HG03196 (cell line): ENCODE results near the gene NHSL2.
"Not testable (repeated sequence)": the region's sequence is repeated elsewhere in the genome, so short reads cannot be mapped to it uniquely, and the experiment has no call there.

Experiments
- ATAC-seq: cut with Tn5 transposase; IDR thresholded peaks from one replicate; pipeline ENCODE4 v1.9.1; 2021; ENCODE audit not compliant: unreplicated experiment

The NHSL2 gene

DNA sequence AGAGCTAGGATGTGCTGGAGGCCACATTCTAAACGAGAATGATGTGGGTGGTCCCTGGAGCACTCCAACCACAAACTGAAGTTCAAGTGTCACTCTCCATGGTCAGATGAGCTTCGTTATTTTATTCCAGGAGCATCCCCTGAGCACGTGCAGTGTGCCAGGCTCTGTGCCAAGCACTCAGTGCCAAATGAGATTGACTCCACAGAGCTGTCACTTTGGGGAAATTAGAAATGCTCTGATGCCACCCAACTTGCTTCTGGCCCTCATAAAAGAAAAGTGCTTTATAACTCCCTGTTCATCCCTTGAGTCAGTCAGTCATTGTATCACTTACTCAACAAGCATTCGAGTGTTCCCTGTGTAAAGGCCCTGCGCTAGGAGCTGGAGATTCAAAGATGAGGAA is 129.9 kb downstream of the NHSL2 start:
- no peak for ATAC-seq

DNA sequence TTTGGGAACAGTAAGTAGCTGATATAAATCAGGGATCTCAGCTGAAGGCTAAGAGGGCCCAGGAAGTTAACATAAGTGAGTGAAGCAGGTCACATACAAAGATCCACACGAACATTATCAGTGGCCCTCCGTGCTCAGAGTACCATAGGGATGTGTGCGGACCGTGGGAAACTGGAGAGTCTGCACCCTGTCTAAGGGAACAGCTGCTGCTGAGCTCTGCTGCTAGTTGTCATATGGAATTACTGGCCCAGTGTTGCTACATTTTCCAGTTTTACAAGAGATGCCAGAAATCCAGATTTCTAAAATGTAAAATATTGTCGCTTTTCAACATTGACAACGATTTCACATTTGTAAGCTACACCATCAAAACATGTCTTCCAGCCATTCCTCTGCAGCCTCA is 130.5 kb downstream of the NHSL2 start:
- ATAC-seq: no peak

DNA sequence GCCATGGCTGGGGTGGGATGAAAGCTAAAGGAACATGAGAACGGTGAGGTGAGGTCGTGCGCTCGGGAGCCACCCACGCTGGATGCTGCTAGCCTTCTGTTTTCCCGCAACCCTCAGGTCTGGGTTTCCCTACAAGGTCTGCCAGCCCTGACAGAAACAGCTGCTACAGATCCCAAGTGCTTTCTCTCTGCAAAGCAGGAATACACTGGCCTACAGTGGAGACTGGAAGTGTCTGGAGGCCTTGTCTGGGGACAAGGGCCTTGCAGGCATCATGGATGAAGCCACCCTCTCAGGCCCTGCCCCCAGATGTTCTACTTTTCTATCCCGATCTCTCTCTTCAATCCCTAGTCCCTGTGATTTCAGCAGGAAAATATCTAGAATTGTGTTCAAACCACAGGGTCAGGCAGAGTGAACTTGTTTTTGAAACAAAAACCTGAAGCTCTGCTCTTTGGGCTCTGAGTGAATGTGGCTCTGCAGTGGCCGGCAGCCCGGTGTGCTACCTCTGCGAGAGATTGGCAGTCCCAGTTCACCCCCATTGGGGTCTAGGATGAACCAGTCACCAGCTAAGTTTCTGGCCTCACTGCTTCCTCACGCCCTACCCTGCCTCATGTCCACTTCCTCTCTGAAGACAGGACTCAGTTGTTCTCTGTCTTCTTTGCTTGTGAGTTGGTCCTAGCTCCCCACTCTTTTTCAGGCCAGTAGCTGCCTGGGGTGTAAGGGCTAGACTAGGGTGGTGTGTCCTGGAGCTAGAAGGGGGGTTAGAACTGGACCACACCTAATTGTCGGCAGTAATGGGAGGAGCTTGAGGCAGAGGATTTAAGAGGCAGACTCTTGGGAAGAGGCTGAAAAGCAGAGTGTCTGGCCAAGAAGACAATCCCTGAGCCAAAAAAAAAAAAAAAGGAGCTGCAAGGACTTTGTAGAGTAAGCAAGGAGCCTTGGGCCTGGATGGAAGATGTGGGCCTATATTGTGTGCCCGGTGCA is 131.5 kb downstream of the NHSL2 start:
- no peak for ATAC-seq

DNA sequence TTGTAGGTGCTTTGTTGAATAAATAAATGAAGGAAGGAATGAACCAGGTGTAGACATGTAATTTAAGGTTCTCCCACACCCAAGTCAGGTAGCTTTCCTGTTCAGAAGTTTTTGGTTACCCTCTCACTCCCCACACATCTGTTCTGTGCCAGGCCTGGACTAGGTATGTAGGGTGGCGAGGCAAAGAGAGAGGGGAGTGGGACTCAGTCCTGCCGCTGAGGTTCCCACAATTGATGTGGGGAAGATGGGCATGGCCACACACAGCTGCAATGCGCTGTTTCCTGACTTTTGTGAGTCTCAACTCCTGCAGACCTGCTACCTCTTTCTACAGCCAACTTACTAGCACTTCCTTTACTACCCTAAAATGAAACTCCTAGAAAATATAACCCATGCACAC is 132.2 kb downstream of the NHSL2 start:
- ATAC-seq: no peak

DNA sequence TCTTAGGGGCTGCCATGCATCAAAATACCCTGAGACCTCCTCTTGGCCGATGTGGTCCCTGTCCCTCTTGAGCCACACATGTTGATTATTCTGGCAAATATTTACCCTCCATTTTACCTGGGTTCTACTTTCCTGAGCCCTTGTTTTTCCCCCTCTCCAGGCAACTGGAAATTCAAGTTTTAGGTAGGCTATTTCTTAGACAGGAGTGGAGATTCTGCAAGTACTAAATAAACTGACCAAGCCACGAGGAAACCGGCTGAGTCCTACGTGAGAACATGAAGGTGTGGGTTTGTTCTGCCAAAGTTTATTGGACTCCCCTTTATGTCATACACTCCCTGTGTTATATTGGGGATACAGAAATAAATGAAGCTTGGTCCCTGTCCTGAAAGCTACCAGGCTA is 133.0 kb downstream of the NHSL2 start:
- ATAC-seq: no peak

DNA sequence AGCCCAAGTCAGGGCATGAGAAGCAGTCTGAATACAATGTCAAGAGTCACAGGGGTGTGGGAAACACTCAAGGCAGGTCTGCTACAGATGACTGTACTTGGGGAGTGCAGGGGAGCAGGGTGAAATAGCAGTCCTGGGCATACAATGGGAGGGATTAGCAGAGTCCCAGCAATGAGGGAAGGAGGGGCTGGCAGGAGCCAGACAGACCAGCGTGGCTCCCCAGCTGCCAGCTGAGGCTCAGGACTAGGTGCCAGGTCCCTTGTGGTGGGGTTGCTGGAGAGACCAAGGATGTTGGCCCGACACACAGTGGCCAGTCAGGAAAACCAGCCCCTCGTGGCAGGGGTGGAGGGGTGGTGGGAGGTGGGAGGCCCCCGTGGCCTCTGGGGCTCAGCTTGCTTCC is 134.5 kb downstream of the NHSL2 start:
- ATAC-seq: no peak

DNA sequence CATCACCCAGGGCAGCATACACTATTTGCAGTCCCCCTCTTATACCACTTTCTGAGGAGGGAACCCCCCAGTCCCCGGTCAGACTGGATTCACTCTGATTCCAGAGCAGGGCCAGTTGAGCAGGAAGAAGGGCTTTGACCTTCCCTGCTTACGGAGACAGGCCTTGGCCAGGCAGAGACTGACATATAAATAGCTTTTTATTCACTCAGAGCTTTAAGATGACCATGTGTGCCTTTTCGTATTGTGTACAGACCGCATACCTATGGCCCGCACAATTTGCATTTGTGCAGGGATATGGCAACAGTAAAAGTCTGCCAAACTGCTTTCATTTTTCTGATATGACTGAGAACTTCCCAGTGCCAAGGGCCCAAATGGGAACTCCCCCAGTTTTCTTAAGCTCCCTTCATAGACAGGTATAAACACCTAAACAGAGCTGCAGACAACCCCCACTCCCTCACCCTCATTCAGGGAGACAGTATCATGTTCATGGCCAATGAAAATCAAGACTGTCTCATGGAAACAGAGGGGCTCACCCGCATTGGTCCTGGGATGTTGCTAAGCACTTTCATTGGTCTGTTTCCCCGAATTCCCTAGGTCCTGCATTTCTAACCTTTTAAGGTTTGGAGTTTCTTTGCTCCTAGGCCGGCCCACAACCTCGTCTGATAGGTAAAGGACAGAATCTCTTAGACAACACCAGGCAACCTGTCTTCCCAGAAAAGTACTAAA is 135.1 kb downstream of the NHSL2 start:
- no peak for ATAC-seq

DNA sequence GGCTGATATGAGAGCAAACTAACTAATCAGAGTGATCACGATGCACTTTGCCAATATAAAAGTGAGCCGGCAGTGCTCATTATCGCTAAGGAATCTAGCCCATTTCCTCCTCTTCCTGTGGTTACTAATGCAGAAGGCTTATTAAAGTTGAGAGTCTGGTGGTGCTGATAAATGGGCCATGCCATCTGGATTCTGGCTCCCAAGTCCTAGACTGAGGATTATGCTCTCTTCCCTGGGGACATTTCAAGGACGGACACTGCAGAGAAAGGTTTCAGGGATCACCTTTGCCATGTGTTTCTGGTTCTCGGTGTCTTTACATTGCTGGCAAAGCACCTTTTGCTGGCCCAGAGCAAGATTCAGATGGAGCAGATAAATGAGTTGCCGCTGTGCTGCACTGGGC is 135.8 kb downstream of the NHSL2 start:
- ATAC-seq: no peak

DNA sequence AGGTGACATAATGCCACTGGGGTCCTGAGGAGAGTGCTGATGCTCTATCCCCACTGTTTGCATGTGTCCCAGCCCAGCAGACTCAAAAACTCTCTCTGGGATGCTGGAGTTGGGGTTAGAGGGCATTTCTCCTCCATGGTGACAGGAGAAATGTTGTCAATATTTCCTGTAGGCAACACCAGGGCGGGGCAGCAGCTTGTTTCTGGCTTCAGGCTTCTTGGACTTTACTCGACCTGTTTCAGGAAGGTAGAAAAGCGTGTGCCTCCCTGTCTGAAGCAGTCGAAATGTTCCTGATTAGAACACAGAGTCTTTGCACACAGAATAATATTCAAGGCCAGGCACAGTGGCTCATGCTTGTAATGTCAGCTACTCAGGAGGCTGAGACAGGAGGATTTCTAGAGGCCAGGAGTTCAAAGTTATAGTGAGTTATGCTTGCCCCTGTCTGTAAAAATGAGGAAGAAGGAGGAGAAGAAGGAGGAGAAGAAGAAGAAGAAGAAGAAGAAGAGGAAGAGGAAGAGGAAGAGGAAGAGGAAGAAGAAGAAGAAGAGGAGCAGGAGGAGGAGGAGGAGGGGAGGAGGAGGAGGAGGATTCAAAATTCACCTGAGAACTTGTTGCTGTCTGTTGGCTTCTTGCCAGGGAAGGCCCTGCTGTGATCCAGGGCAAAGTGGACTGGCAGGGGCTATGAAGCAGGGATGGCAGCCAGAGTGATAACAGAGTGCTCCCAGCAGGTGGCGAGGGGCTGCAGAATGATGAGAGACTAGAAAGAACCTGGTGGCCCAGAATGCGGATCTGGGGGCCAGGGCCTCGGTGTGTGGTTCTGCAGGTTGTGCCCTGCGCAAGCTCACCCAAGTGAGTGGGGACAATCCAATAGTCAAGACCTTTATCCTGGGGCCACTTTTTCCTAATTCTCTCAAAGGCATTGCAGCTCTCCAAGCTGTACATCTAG is 138.1 kb downstream of the NHSL2 start:
- ATAC-seq: no peak

DNA sequence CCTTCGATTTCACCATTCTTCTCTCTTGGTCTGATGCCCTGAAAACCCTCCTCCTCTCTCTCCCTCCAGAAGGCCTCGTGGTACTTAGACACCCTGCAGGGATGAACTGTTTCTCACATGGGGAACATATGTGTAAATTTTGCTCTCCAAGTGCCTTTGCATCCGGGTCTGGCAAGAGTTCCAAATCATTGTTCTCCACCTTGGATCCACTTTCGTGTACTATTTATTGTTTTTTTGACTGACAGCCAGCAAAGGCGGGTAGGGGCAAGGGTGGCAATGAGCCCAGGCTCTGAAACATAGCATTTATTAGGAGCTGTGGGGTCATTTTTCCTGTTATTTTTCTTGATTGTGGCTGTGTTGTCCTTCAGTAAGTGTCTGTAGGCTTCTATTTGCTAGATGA is 139.4 kb downstream of the NHSL2 start:
- no peak for ATAC-seq

DNA sequence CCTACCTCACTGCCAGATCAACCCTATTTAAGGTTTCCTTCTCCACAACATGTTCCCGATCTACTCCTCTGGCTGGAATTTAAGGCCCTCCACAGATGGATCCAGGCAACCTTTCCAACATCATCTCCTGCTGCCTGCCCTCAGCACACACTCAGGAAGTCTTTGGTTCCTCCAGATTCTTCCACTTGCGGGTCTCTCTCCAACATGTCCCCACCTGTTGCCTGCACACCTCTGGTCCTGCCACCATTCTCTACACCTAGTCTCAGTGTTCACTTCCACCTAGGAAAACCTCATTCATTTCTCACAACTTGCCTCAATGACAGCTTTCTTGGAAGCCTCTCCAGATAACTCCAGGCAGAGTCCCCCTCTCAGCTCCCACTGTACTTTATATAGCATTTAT is 140.9 kb downstream of the NHSL2 start:
- no peak for ATAC-seq

DNA sequence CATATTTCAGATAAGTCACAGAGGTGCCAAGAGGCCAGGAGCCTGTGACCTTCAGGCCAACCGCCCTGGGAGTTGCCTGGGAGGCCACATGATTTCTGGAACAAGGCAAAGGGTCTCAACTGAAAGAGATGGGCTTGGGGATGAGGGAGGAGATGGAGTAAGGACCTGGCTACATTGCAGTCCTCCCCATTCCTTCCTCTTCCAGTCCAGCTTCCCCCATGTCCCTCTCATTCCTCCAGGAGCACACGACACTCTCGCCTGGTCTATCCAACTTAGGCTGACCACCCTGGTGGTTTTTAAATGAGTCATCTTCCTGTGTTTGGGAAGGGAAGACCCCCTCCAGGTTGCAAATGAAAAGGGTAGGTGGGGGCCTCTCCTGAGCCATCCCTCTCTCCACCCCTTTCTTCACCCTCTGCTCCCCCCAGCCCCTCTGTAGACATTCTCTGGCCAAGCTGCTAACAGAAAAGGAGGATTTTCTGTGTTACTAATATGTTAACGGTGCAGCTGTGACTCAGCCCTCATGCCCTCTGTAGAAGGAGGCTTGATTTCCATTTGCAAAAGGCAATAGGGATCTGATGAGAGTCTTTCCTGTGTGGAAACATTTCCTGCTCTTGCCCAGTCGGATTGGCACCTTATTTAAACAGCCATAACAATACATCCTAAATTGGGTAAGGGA is 141.9 kb downstream of the NHSL2 start:
- ATAC-seq: no peak

DNA sequence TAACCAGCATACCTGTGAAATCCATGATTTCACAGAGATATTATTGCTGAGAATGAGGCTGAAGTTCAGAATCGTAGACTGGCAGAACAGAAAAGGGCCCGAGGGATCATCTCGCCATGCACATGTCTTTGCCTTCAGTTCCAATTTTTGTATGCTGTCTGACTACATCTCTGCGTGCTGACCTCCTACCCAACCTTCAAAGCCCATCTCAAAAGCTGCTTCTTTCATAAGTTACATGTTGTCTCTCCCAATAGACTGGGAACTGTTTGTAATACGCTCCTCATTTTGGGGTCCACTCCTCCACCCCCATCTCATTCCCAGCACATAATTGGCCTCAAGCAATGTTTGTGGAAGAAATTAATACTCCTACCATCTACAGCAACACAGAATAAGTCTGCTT is 142.9 kb downstream of the NHSL2 start:
- ATAC-seq: no peak

DNA sequence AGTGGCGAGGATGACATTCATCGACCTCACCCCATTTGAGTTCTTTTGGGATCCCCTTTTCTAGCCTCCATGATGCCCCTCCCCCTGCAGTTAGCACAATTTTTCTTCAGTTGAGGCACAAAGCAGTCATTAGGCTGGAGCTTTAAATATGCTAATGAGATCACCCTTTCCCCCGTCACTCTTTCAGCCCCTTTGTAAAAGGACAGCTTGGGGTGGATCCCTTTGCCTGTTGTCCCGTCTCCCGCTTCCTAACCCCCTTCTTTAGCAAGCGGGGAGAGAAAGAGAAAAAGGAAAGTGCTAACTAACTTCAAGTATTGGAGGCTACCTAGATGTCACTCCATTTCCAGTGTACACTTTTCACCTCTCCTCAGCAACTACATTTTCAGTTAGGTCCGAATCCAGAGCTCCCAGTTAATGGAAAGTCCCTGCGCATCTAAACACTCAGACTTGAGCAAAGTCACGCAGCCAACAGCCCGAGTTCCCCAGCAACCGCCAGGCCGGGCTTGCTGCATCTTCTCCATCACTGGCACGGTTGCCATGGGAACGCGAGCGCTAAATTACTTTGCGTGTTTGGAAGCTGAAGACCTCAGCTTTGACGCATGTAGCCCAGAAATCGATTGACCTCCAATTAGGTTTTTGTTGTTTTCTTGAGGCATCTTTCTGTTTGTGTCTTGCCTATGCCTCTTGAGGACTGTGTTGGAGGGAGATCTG is 144.3 kb downstream of the NHSL2 start:
- ATAC-seq: no peak

DNA sequence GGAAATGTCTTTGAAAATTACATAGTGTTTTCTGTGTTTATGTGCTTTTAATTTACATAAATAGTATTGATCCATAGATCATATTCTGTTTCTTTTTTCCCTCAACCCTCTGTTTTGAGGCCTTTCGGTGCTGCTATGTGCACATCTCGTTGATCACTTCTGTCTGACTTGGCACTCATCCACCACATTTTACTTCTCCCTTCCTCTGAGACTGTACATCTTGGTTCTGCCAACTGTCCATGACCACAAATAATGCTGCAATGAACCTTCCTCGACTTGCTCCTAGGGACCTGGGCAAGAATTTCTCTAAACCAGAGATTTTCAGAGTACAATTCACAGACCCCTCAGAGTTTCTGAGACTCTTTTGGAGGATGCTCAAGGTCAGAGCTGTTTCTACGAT is 146.7 kb downstream of the NHSL2 start:
- ATAC-seq: no peak

DNA sequence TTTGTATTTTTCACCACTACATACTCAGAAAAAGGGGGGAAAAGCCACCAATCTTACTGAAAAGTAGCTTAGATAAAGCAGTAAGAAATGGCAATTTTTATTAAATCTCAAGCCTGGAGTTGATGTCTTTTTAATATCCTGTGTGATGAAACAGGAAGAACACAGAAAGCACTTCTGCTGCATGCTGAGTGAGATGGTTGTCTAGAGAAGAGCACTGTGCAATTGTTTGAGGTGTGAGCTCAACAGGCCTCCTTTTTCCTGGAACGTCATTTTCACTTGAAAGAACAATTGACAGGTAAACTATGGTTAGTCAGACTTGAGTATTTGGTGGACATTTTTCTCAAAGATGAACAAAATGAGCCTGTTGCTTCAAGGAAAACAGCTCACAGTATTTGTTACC is 147.2 kb downstream of the NHSL2 start:
- ATAC-seq: no peak

DNA sequence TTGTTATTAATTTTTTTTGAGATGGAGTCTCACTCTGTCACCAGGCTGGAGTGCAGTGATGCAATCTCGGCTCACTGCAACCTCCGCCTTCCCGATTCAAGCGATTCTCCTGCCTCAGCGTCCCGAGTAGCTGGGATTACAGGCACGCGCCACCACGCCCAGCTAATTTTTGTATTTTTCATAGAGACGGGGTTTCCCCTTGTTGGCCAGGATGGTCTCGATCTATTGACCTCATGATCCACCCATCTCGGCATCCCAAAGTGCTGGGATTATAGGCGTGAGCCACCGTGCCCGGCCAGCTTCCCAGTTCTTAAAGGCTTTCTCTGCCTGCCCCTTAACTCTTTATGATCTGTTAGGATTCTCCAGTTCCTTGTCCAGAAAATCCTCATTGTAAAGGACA is 147.7 kb downstream of the NHSL2 start:
- not testable (repeated sequence) for ATAC-seq

DNA sequence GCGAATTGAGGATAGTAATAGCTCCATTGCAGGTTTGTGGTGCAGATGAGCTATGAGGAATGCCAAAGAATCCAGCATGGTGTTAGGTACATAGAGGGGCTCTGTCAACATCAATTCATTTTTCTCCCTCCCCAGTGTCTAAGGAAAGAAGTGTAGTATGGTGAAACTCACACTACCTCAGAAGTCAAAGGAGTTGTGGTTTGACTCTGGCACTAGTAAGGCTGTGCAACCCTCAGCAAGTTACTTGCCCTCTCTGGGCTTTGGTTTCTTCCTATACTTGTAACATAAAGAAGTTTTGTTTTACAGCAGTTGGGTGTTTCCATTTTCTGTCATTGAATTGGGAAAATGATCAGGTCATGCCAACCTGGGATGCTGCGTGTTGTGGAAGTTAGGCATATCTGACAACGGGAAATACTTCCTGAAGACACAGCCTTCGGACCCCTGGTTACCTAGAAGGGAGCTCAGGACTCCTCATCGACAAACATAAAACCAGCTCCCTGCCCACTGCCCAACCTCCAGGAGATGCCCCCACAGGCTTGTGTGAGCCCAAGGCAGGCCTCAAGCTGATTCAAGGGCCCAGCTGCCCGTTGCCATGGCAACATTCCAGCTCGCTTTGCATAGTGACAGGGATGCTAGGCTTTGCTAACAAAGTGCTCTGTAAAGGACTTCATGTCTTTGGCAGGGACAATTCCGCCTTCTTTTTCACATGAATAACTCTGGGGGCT is 149.7 kb downstream of the NHSL2 start:
- no peak for ATAC-seq

DNA sequence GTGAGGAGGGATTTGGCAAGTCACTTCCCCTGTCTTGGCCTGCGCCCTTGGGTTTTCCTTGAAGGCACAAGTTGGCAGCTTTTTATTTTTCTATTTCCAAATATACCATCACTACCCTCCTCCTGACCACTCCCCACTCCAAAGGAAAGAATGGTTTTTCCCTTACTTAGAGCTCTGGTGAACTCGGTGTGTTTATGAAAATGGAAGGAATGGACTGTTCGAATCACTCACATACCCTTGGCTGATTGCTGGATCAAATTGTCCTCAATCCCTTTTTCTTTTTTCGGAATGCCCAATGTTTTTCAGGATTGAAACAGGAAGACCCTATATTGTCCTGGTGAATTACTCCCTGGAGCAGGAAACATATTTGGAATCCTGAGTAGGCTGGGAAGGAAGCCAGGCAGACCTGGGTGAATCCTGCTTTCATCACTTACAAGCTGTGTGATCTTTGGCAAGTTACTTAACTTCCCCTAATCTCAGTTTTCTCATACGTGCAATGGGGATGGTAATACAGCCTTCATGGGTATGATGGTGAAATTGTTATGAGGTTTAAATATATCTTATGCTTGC is 150.4 kb downstream of the NHSL2 start:
- no peak for ATAC-seq
